Right lobe of liver (tissue), 6 donors: ENCODE data around the gene LRRC59. TPM values are rescaled to one million over a fixed set of nuclear protein-coding genes. Genes with fewer than 3 reads are reported as not detected.
A peak's percentile ranks its signal among the peaks of the same experiment; 100 is the strongest.

Experiments
- ATAC-seq, 4 donors: fragments of 200-7000 bp; cut with Tn5 transposase; one replicate each; pipeline ENCODE4 v1.9.1; 2020; ENCODE audit warnings: mild to moderate bottlenecking in 4 of 4, moderate library complexity in 4 of 4
- DNase-seq, 3 donors: peaks; one replicate each; pipeline ENCODE4 v3.0.0-alpha.2; 2020
- H3K27ac ChIP-seq, 3 donors: fragments of 200-600 bp; one replicate each; pipeline ENCODE4 v1.8.0; 2022
- H3K27me3 ChIP-seq, 2 donors: fragments of 200-600 bp; one replicate each; pipeline ENCODE4 v1.8.0; 2022
- H3K36me3 ChIP-seq, 4 donors: fragments of 200-600 bp; sonication (generic) in 1 of 4; one replicate each; pipeline versions ENCODE4 v1.5.1 to v1.8.0; 2017 to 2022; ENCODE audit warnings: control low read depth in 1 of 4
- H3K4me1 ChIP-seq, 4 donors: fragments of 200-600 bp; sonication (generic) in 1 of 4; one replicate each; pipeline versions ENCODE4 v1.5.1 to v1.8.0; 2017 to 2022; ENCODE audit warnings: control low read depth in 1 of 4
- H3K4me3 ChIP-seq, 3 donors: fragments of 200-600 bp; one replicate each; pipeline ENCODE4 v1.8.0; 2022
- H3K9me3 ChIP-seq, 4 donors: fragments of 200-600 bp; sonication (generic) in 1 of 4; one replicate each; pipeline versions ENCODE4 v1.5.1 to v1.8.0; 2017 to 2022; ENCODE audit warnings: control low read depth in 1 of 4
- CTCF ChIP-seq, 4 donors: fragments of 200-600 bp in 3 of 4; fragments of 450-650 bp in 1 of 4; IDR thresholded peaks; one replicate each; pipeline versions ENCODE4 v1.5.1 to v1.8.0; 2016 to 2022; ENCODE audit warnings: antibody characterized with exemption in 4 of 4, mild to moderate bottlenecking in 2 of 4
- POLR2A ChIP-seq: fragments of 450-650 bp; IDR thresholded peaks from one replicate; pipeline ENCODE4 v1.6.1; 2017; ENCODE audit warnings: antibody characterized with exemption, mild to moderate bottlenecking
- WGBS: methylation state at CpG from one replicate; pipeline ENCODE4 v1.1.6; 2018; ENCODE audit warnings: low coverage, low lambda C conversion rate; ENCODE audit not compliant: insufficient coverage; ENCODE audit errors: missing lambda C conversion rate; 5-methylcytosine and 5-hydroxymethylcytosine counted together
- intact Hi-C, 2 donors: fragments of 100-400 bp; cut with DNase I; formaldehyde crosslinking; loops; one replicate each; pipeline versions ENCODE4 v1.11.2 to v1.14.1; 2022
- total RNA-seq, 6 experiments: library from RNA; depleted of rRNA in 2 of 6; stranded (reverse); fragments of >200 nt in 2 of 6; fragmentation: NEBNext Ultra II Directional in 3 of 6; extraction: Animal tissue kit (Norgen Biotek cat#: 25700) in 3 of 6; gene quantifications; one replicate each; pipeline versions ENCODE4 v1.1.0 to v1.2.4, GENCODE V29; 2016 to 2023
- donor health status: DM: no; HTN: yes; CAD: no.
- donor health status: DM: no; HTN: no; CAD: no.
- donor health status: DM: no; HTN: no; CAD: no.
- donor health status: DM: no; HTN: yes; CAD: no.
- donor health status: DM: no; HTN: yes; CAD: no.

The LRRC59 gene
- total RNA-seq, 6 experiments from 2014 or later: 36.0 to 125 (median 64.0) TPM

- H3K9me3 ChIP-seq: no peaks in the 10 kb centered on the region
- no peaks in the 10 kb centered on the region for H3K36me3 ChIP-seq
- H3K27me3 ChIP-seq: no peaks in the 10 kb centered on the region
- no peak for DNase-seq
- 83% methylated on average over 5 of the region's 10 CpGs for WGBS
- no peak for ATAC-seq
- no peak overlapping the region for H3K4me3 ChIP-seq
- intact Hi-C loops: no loop called here
- H3K27ac ChIP-seq: peak overlapping the region in 2 of 3 donors; percentile 33 to 55
- peaks cover 0 to 38% (median 17%) of the 10 kb centered on the region in 4 donors for H3K4me1 ChIP-seq
- TF ChIP-seq CTCF (IDR thresholded peaks at IDR 0.05) (no peak), POLR2A (no peak)
These were observed 43.8 kb upstream of the LRRC59 start for GRCh38 chr17:50440838-50441829.

- Histone ChIP-seq H3K4me3 (no peak overlapping the region), H3K36me3 (no peaks in the 10 kb centered on the region), H3K9me3 (no peaks in the 10 kb centered on the region), H3K27ac (peak overlapping the region in 2 of 3 donors; percentile 33 to 55), H3K4me1 (peaks cover 0 to 38% (median 17%) of the 10 kb centered on the region in 4 donors), H3K27me3 (no peaks in the 10 kb centered on the region)
- TF ChIP-seq POLR2A (peak; percentile 18), CTCF (IDR thresholded peaks at IDR 0.05) (no peak)
- WGBS: 22% methylated on average over 3 of the region's 4 CpGs
- intact Hi-C loops: no loop called here
- DNase-seq: peak; percentile 64 to 94 (median 89)
- ATAC-seq: peak; percentile 94 to 96 (median 96)
These were observed 43.0 kb upstream of the LRRC59 start for GRCh38 chr17:50440172-50440837.

- TF ChIP-seq POLR2A: no peak
- no peak for TF ChIP-seq CTCF (IDR thresholded peaks at IDR 0.05)
- Histone ChIP-seq H3K36me3 (no peaks in the 10 kb centered on the region), H3K4me1 (peaks cover 0 to 34% (median 17%) of the 10 kb centered on the region in 4 donors), H3K27me3 (no peaks in the 10 kb centered on the region), H3K4me3 (no peak overlapping the region), H3K9me3 (no peaks in the 10 kb centered on the region), H3K27ac (no peak overlapping the region)
- ATAC-seq (no peak), DNase-seq (no peak)
- intact Hi-C loops: no loop called here
- WGBS: 88% methylated on average over 3 of the region's 4 CpGs
These were observed 41.7 kb upstream of the LRRC59 start for GRCh38 chr17:50439008-50439407.

- intact Hi-C loops: no loop called here
- no peak for DNase-seq
- ATAC-seq: no peak
- H3K27ac ChIP-seq: no peak overlapping the region
- H3K9me3 ChIP-seq: no peaks in the 10 kb centered on the region
- WGBS: 100% methylated on average over 2 of the region's 4 CpGs
- H3K4me3 ChIP-seq: no peak overlapping the region
- peaks cover 0 to 24% (median 11%) of the 10 kb centered on the region in 4 donors for H3K4me1 ChIP-seq
- TF ChIP-seq CTCF (IDR thresholded peaks at IDR 0.05): no peak
- no peak for TF ChIP-seq POLR2A
- no peaks in the 10 kb centered on the region for H3K36me3 ChIP-seq
- H3K27me3 ChIP-seq: no peaks in the 10 kb centered on the region
These were observed 40.1 kb upstream of the LRRC59 start for GRCh38 chr17:50437409-50437808.
